Measurements from ENCODE around the gene PIGB.
"Not testable (repeated sequence)": the region's sequence is repeated elsewhere in the genome, so short reads cannot be mapped to it uniquely, and the experiment has no call there.

Gene PIGB

DNA sequence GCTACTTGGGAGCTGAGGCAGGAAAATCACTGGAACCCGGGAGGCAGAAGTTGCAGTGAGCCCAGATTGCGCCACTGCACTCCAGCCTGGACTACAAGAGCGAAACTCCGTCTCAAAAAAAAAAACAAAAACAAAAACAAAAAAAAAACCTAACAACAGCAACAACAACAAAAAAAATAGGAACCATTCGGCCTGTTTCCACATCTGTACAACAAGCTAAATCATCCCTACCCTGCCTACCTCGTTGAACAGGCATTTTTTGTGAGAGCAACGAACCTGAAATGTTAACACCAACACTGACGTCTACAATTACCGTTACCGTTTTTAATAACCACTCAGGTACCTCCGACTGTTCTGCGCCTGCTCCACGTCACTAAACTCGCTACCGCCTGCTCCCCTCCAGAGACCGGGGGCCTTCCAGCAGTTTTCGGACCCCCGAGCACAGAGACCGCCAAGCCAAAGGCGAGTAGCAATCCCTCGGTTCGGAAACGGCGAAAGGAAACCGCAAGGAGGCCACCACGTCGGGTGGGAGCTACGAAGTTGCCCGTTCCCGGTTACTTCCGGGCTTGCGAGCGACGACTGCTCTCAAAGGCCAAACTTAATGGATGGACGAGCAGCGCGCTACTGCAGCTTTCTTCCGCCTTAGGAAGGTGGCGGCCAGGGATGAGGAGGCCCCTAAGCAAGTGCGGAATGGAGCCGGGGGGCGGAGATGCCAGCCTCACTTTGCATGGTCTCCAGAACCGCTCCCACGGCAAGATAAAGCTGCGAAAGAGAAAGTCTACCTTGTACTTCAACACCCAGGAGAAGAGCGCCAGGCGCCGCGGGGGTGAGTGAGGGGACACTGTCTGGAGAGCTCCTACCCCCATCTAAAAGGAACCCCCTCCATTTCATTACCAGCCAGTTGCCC is at the start of gene PIGB, which contains the start of gene PIGBOS1:
PIGB (plus strand) TSS at position 635 of the 907 bp plus-strand sequence; CDS start at position 664, 29 bp downstream.
PIGBOS1 (minus strand) TSS at position 536 of the 907 bp plus-strand sequence. CDS start 1,331 bp downstream, outside the sequence.
- peak; percentile 79 for DNase-seq (ENCODE audit: low spot score)

DNA sequence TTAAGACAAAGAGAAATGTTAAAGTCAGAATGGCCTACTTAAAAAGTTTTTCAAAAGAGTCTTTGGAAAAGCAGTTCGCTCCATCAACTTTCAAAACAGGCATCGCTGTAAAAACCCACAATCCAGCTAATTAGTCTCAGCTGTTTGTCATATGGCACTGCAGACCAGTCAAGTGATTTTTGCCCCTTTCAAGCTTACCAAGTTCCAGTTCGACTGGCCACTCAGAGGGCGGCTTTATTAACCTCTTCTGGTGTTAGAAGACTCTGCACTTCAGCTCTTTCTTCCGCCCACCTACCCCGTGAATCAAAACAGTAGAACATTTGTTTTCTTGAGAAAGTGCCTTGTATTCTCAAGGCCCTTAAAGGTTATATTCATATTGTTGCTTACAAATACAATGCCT is 48.7 kb upstream of the PIGB start:
- DNase-seq (ENCODE audit: low spot score) = no peak

DNA sequence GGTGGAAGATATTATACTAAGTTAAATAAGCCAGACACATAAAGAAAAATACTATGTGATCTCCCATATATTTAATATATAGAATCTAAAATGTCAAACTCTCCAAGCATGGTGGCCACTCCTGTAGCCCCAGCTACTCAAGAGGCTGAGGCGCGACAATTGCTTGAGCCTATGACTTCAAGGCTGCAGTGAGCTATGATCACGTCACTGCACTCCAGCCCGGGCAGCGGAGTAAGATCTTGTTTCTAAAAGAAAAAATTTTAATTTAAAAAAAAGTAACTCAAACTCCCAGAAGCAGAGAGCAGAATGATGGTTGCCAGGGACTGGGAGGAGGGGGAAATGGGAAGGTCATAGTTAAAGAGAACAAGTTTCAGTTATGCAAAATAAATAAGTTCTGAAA is 42.7 kb upstream of the PIGB start:
- no peak for DNase-seq (ENCODE audit: low spot score)

DNA sequence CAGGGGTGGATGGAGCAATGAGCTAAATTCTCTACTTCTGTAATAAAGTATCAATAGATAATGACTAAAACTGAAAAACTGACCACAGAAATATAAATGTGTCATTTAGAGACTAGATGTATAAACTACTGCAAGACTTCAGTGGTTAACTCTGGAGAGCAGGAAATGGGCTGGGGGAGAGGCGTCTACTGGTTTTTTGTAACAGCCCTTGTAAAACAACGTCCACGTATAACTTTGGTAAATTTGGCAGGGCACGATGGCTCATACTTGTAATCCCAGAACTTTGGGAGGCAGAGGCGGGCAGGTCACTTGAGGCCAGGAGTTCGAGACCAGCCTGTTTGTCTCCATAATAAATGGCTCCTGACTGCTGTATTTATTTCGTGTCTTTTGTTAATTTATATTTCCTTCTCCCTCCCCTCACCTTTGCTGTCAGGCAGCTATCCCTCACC is 41.9 kb upstream of the PIGB start:
- no peak for DNase-seq (ENCODE audit: low spot score)

DNA sequence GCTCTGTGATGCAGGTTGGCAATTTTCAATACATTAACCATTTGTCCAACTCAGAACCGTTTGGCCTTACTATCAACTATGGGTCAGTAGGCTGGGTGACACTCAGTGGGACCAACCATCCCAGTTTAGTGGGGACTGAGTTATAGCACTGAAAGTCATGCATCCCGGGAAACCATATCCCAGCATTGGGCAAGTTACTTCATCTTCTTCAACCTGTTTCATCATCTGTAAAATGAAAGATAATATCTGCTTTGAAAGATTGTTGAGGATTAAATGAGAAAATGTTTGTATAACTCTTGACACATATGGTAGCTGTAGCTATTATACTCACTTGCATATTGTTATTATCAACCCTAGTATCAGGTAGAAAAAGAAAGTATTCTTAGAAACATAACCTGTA is 41.3 kb upstream of the PIGB start:
- DNase-seq (ENCODE audit: low spot score) = no peak

DNA sequence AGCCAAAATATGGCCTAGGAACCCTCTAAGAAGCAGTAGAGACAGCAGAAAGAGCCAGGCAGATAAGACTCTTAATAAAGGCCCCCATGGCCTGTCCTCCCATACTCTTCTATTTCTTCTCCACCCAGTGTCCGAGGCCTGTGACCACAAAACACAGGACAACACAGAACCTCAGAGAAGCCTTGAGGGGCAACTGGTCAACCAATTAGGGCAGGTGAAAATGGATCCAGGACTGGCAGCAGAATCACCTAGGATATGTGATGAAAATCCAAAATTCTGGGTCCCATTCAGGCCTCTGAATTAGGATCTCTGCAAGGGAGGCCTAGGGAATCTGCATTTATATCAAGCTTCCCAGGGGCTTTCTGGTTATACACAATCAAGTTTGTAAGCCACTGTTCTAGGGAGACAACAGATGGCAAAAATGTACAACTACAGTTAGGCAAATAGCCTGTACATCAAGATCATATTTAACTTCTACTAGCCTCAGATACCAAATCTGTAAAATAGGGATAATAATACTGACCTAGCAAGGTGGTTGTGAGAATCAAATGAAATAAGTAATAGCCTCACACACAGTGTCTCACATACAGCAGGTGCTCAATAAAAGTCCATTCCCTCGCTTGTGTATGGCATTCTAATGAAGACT is 39.8 kb upstream of the PIGB start:
- no peak for DNase-seq (ENCODE audit: low spot score)

DNA sequence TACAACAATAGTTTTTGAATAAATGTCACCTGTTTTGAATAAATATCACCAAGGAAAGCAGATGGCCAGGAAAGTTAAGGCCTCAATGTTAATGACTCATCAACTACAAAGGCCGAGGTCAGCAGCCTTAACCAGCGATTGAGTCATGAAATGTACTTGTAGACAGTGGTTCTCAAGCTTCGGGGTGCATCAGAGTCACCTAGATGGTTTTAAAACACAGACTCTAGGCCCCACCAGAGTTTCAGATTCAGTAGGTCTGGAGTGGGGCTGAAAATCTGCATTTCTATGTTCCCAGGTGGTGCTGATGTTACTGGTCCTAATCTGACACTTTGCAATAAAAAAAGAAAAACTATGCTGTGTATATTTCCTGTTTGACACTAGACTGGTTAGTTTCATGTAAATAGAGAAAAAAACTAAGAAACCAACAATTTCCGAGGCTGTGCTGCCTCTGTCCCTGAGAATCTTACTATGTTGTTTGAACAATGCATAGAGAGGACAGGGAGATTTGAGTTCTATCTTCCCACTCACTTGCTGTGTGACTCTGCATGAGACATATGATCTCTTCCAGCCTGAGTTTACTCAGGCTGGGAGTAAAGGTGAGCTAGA is 39.2 kb upstream of the PIGB start:
- DNase-seq (ENCODE audit: low spot score) = no peak

DNA sequence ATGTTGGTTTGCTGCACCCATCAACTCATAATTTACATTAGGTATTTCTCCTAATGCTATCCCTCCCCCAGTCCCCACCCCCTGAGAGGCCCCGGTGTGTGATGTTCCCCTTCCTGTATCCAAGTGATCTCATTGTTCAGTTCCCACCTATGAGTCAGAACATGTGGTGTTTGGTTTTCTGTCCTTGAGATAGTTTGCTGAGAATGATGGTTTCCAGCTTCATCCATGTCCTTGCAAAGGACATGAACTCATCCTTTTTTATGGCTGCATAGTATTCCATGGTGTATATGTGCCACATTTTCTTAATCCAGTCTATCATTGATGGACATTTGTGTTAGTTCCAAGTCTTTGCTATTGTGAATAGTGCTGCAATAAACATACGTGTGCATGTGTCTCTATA is 38.4 kb upstream of the PIGB start:
- DNase-seq (ENCODE audit: low spot score) = not testable (repeated sequence)

DNA sequence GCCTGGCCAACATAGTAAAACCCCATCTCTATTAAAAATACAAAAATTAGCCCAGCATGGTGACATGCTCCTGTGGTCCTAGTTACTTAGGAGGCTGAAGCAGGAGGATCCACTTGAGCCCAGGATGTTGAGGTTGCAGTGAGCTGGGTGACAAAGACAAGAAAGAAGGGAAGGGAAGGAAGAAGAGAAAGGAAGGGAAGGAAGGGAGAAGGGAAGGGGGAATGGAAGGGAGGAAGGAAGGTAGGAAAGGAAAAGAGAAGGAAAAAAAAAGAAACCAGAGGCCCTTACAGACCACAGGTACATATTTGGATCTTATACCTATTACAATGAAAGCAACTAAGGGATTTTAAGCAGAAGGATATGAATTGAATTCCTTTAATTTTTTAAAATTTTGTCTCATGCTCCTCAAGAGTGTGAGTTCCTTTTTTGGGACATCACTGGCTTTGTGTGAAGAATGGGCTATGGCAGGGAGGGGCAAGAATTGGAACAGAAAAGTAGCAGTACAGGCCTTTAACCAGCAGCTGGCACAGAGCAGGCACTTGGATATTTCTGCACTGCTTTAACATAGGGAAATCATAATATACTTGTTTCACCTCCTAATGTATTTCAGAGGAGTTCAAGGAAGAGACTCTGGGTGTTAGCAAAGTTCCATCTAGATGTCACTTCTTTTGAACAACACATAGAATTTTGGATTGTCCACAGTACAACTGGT is 37.3 kb upstream of the PIGB start:
- no peak for DNase-seq (ENCODE audit: low spot score)

DNA sequence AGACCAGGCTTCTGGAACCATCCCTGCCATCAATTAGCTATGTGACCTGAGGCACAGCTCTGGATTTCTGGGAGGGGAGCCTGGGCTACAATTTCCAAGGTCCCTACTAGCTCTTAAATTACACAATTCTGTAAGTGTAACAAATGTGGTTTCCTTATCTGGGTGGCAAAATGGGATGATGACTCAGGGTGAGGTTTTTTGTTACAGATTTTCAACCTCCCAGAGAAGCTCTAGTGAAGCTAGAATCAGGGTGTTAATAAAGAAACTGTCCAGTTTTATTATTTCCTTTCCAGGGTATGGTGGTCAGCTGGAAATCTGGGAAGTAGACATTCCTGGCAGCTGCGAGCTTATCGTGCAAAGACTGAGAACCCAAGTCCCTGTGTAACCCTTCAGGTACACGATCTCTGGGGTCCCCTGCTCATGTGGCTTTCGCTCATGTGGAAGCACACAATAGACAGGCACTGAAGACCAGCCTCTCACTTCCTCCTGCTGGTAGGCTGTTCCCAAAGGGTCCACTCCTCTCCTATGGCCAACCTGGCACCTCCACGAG is 36.7 kb upstream of the PIGB start:
- no peak for DNase-seq (ENCODE audit: low spot score)

DNA sequence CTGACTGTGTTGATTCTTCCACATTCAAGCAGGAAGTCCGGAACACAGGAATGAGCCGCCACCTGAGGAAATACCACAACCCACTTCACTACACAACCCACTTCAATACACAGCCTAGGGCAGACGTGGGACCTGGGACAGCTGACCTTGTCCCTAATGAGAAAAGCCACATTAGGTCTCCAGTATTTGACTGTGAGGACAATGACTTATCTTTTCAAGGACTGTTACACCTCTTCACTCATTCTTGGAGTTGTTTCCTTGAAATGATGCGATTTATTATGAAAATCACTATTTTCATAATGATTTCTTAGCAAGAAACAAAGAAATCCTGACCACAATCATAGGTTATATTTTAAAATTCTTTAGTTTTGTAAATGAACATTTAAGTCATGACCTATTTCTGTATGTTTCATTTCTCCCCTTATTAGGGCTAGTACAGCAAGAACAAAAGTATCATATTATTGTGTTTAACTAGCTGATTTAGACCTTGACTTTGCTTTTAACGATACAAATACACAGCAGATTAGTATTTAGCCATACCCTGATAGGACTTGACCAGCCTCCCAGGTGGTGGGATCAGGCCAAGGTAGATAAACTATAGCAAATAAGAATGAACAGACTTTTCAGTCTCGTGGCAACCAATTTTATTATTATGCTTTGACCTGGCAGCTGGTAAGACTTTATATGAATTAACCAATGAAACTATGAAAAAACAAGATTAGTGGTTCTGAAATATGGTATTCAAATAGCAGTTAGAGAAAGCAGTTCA is 35.5 kb upstream of the PIGB start:
- DNase-seq (ENCODE audit: low spot score) = no peak

DNA sequence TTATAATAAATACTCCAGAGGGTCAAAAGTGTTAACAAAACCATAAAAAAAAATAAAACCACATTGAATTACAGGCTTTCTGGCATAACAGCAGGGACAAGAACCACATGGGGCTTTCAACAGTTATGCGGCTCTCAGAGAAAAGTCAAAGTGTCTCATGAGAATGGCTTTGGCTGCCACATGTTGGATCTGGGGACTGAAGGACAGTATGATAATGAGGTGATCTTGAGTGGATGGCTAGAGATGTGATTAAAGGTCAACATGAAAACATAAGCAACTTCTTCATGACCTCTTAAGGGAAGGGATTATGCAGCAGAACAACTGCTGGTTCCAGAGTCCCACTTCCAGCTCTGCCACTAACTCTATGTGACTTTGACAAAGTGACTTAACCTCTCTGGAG is 34.6 kb upstream of the PIGB start:
- DNase-seq (ENCODE audit: low spot score) = no peak

DNA sequence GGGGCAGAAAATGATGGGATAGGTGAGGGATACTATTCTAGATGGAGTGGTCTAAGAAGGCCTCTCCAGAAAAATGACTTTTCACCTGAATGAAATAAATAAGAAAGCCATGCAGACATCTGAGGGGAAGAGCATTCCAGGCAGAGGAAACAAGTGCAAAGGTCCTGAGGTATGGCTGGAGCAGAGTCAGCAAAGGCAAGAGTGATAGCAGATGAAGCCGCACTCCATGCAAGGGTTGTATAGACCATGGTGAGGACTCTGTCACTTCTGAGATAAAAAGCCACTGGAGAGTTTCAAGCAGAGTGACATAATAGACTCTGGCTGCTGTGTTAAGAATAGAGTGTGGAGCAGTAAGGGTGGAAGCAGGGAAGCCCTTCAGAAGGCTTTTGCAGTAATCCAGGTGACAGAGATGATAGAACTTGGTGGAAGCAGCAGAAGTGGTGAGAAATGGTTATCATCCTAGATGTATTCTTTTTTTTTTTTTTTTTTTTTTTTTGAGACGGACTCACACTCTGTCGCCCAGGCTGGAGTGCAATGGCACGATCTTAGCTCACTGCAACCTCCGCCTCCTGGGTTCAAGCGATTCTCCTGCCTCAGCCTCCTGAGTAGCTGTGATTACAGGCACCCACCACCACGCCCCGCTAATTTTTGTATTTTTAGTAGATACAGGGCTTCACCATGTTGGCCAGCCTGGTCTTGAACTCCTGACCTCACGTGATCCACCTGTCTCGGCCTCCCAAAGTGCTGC is 32.4 kb upstream of the PIGB start:
- DNase-seq (ENCODE audit: low spot score) = not testable (repeated sequence)

DNA sequence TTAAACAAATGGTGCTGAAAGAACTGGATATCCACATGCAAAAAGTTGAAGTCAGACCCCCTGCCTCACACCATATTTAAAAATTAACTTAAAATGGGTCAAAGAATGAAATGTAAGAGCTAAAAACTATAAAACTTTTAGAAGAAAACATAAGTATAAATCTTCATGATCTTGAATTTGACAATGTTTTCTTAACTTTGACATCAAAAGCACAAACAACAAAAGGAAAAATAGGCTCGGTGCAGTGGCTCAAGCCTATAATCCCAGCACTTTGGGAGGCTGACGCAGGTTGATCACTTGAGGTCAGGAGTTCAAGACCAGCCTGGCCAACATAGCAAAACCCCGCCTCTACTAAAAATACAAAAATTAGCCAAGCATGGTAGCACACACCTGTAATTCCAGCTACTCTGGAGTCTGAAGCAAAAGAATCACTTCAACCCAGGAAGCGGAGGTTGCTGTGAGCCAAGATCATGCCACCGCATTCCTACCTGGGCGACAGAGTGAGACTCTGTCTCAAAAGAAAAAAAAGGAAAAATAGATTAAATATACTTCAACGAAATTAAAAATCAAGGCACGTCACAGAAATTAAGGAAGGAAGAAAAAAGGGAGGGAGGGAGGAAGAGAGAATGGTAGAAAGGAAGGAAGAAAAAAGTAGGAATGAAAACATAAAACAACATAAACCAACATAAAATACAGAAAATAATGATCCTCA is 30.9 kb upstream of the PIGB start:
- no peak for DNase-seq (ENCODE audit: low spot score)

DNA sequence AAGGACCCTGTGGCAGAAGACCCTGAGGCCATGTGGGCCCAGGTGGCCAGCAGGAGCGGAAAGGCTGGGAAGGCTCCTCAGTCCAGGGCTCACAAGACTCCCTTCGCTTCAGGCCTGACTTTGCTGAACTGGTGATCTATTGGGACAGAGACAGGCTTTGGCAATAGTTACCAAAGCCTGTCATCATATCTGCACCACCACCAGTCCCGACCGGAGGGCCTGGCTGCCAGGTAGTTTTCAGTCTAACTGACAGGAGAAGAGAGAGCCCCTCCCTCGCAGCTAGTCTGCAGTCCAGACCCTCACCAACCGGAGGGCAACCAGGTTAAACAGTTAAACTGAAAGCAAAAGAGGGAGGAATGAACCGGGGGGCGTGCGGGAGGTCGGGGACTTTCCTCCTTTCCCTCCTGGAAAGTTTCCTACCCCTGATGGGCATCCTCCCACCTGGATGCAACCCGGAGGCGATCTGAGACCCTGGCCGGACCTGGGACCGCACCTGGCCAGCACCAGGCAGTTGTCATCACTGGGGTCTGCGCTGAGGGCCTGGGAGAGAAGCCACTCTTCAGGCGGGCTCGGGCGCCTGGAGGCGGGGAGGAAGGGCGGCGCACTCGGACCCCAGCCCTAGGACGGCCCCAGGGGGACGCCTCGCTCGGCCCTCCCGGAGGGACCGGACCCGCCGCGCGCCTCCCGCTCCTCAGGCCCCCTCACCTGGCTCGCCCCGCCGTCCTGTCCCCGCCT is 29.8 kb upstream of the PIGB start:
- DNase-seq (ENCODE audit: low spot score) = peak; percentile 21

DNA sequence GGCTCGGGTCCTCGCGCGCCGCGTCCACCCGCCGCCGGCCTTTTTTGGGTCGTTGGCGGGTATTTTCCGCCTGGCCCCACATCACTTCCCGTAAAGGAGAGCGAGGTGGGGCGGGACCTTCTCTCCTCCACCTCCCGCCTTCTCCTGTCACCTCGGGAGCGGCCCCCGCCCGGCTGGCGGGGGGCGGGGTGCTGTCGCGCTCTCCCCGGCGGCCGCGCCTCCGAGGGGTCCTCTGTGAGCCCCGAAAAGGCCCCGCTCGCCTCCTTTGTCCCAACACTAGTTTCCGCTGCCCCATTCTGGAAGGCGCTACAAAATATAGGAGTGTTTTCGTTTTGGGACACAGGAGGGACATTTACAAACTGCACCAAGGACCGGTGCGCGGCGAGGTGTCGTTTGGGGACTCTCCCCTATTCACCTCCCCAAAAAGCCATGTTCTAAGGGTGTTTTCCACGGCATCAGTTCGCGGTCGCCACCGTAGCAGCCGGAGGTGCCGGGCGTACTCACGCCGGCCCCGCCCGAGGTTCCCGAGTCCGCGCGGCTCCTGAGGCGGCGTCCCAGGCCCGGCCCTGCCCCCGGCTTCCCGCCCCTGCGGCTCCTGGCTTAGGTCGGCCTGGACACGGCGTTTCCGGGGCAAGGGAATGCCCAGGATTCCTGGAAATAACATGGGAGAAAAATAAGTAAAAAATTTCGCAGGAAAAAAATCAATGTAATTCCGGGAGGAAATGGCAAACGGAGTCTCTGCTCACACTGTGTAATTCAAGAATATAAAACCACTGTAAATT is 29.1 kb upstream of the PIGB start, which contains the start of gene RAB27A:
RAB27A (minus strand) TSS at position 68 of the 782 bp plus-strand sequence. CDS start 54,879 bp downstream, outside the sequence.
- peak; percentile 77 for DNase-seq (ENCODE audit: low spot score)

DNA sequence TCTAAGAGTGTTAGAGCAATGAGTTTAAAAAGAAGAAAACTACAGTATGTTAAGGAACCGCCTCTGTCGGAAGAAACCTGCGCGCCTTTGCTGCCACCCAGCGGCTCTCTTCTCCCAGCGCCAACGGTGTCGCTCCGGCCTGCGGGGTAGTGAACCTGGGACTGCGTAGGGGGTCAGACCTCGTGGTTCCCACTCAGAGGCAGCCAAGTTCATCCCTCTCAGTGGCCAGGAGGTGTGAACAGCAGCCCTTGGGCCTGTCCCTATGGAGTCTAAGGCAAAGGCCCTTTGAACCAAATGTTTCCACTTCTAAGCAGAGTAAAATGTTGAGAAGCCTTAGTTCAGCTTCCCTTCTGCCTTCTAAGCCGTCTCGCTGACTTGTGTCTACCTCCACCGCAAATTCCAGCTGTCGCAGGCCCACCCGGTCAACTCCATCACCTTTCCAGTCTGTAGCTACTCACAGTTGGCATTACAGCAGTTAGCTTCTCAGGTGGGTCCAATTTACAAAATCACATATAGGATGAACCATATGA is 28.4 kb upstream of the PIGB start:
- DNase-seq (ENCODE audit: low spot score) = peak; percentile 78

DNA sequence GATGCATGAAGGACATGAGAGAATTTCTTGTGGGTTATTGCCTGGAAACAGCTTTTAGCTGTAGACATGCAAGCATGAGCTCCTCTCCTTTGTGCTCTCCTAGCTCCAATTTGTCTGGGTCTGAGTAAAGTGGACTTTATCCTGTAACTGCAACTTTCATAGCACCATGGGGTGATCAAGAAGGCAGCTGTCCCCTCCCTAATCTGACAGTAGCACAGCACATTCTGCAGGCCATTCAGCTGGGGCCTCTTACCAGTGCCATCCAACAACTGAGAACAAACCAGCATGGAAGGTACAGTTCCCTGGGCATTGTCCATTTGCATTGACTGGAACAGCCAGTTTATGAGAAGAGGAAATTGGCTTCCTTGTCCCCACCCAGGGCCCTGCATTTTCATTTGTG is 21.7 kb upstream of the PIGB start:
- no peak for DNase-seq (ENCODE audit: low spot score)

Data from germinal center (tissue), 1 donor.